Measurements from ENCODE around the gene IL1RN.

DNA sequence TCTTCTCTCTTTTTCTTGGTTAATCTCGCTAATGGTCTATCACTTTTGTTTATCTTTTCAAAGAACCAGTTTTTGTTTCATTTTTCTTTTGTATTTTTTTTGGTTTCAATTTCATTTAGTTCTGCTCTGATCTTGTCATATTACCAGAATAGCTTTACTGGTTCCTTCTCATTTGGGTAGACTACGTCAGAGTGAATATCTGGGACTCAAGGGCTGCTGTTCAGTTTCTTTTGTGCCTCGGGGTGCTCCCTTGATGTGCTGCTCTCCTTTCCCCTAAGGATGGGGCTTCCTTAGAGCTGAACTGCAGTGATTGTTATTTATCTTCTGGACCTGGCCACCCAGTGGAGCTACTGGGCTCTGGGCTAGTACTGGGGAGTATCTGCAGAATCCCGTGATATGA lies 29.4 kb upstream of the IL1RN start:
- TF ChIP-seq SIN3A (IDR thresholded peaks at IDR 0.05; ENCODE audit: borderline replicate concordance, low read depth, low read length) = no peak
- no peak for TF ChIP-seq NFIC (IDR thresholded peaks at IDR 0.05; ENCODE audit: borderline replicate concordance)
- no peak for TF ChIP-seq NRF1 (IDR thresholded peaks at IDR 0.05; ENCODE audit: low read depth, low read length)
- no peak for TF ChIP-seq ELF1 (IDR thresholded peaks at IDR 0.05)
- TF ChIP-seq RFX5 (IDR thresholded peaks at IDR 0.05; ENCODE audit: low read length) = no peak
- no peak for TF ChIP-seq RXRA (IDR thresholded peaks at IDR 0.05; ENCODE audit: borderline replicate concordance, low read depth)
- no peak for TF ChIP-seq JUND (IDR thresholded peaks at IDR 0.05)
- TF ChIP-seq POLR2AphosphoS5 (IDR thresholded peaks at IDR 0.05; ENCODE audit: low read depth, low read length) = no peak
- TF ChIP-seq YY1 (IDR thresholded peaks at IDR 0.05; ENCODE audit: low read depth) = no peak

Measured in SK-N-SH (cell line).